T1000 (cell line): ENCODE results near the gene SEC14L6.

Experiments used
- DNase-seq: peaks from one replicate; lab custom pipeline; 2025; ENCODE audit warnings: mixed read lengths; lab: John Stamatoyannopoulos, UW

Gene SEC14L6

GRCh38 chr22:30535182-30535581 lies 11.4 kb downstream of the SEC14L6 start:
- no peak for DNase-seq

GRCh38 chr22:30531651-30532608 lies 14.6 kb downstream of the SEC14L6 start:
- DNase-seq: no peak

GRCh38 chr22:30526656-30527055 lies 19.9 kb downstream of the SEC14L6 start:
- DNase-seq: no peak

- DNase-seq: no peak
These were observed 22.7 kb downstream of the SEC14L6 start for GRCh38 chr22:30523646-30524489.

- DNase-seq: no peak
These were observed 25.0 kb downstream of the SEC14L6 start for GRCh38 chr22:30521368-30522156.

GRCh38 chr22:30519842-30520425 lies 26.6 kb downstream of the SEC14L6 start:
- no peak for DNase-seq

GRCh38 chr22:30516731-30517130 lies 29.8 kb downstream of the SEC14L6 start:
- no peak for DNase-seq

- DNase-seq: no peak
These were observed 30.3 kb downstream of the SEC14L6 start for GRCh38 chr22:30516273-30516672.

- DNase-seq: no peak
These were observed 32.3 kb downstream of the SEC14L6 start for GRCh38 chr22:30514252-30514651.

GRCh38 chr22:30513462-30513861 lies 33.1 kb downstream of the SEC14L6 start:
- DNase-seq: no peak

- no peak for DNase-seq
These were observed 34.6 kb downstream of the SEC14L6 start for GRCh38 chr22:30511911-30512310.

GRCh38 chr22:30511109-30511508 lies 35.4 kb downstream of the SEC14L6 start:
- no peak for DNase-seq

- no peak for DNase-seq
These were observed 38.3 kb downstream of the SEC14L6 start for GRCh38 chr22:30508216-30508615.

- no peak for DNase-seq
These were observed 38.9 kb downstream of the SEC14L6 start for GRCh38 chr22:30507670-30508069.

GRCh38 chr22:30506507-30506968 lies 40.0 kb downstream of the SEC14L6 start:
- no peak for DNase-seq

- DNase-seq: no peak
These were observed 43.0 kb downstream of the SEC14L6 start for GRCh38 chr22:30503551-30503950.

GRCh38 chr22:30502911-30503310 lies 43.6 kb downstream of the SEC14L6 start:
- DNase-seq: no peak

GRCh38 chr22:30502153-30502552 lies 44.4 kb downstream of the SEC14L6 start:
- no peak for DNase-seq

GRCh38 chr22:30500628-30501027 lies 45.9 kb downstream of the SEC14L6 start:
- DNase-seq: no peak

GRCh38 chr22:30497466-30498150 lies 48.9 kb downstream of the SEC14L6 start:
- no peak for DNase-seq
